ENCODE results near the gene HRH4. TPM values are rescaled to one million over a fixed set of nuclear protein-coding genes. Genes with fewer than 3 reads are reported as not detected.
A peak's percentile ranks its signal among the peaks of the same experiment; 100 is the strongest.

Gene HRH4
- total RNA-seq: 0.17 TPM
- long read RNA-seq: 0 reads

- intact Hi-C loops (cut with micrococcal nuclease): no loop called here
- ATAC-seq: no peak
- DNase-seq: no peak
These were observed at the start of gene HRH4 for GRCh38 chr18:24460388-24460787. Gene HRH4 (plus strand): TSS chr18:24460637. CDS start chr18:24460729, 92 bp downstream.

- intact Hi-C loops (cut with micrococcal nuclease): no loop called here
- DNase-seq: no peak
- no peak for ATAC-seq
These were observed 47.3 kb upstream of the HRH4 start for GRCh38 chr18:24413148-24413547.

- intact Hi-C loops (cut with micrococcal nuclease): no loop called here
- no peak for ATAC-seq
- DNase-seq: no peak
These were observed 46.0 kb upstream of the HRH4 start for GRCh38 chr18:24414349-24415003.

GRCh38 chr18:24417480-24417879 is 43.0 kb upstream of the HRH4 start:
- intact Hi-C loops (cut with micrococcal nuclease): no loop called here
- ATAC-seq: no peak

GRCh38 chr18:24420551-24420950 is 39.9 kb upstream of the HRH4 start:
- intact Hi-C loops (cut with micrococcal nuclease): no loop called here
- ATAC-seq: no peak
- DNase-seq: no peak

More at GRCh38 chr18:24417480-24417879, 43.0 kb upstream of the HRH4 start:
- no peak for DNase-seq

- ATAC-seq (no peak), DNase-seq (no peak)
- intact Hi-C loops (cut with micrococcal nuclease): no loop called here
These were observed 38.6 kb upstream of the HRH4 start for GRCh38 chr18:24421831-24422230.

- DNase-seq (no peak), ATAC-seq (no peak)
- intact Hi-C loops (cut with micrococcal nuclease): no loop called here
These were observed 34.4 kb upstream of the HRH4 start for GRCh38 chr18:24426073-24426397.

GRCh38 chr18:24426398-24427294 is 33.8 kb upstream of the HRH4 start, which contains the start of gene IMPACT:
Gene IMPACT (plus strand): TSS chr18:24426670. CDS start chr18:24426757, 87 bp downstream.
- intact Hi-C loops (cut with micrococcal nuclease): no loop called here
- DNase-seq (peak; percentile 92), ATAC-seq (peak; percentile 100)

- intact Hi-C loops (cut with micrococcal nuclease): no loop called here
- DNase-seq (no peak), ATAC-seq (no peak)
These were observed 33.0 kb upstream of the HRH4 start for GRCh38 chr18:24427484-24427883.

- ATAC-seq (no peak), DNase-seq (no peak)
- intact Hi-C loops (cut with micrococcal nuclease): no loop called here
These were observed 31.7 kb upstream of the HRH4 start for GRCh38 chr18:24428709-24429108.

GRCh38 chr18:24429188-24429587 is 31.2 kb upstream of the HRH4 start:
- ATAC-seq: no peak
- DNase-seq: no peak
- intact Hi-C loops (cut with micrococcal nuclease): no loop called here

GRCh38 chr18:24432618-24433017 is 27.8 kb upstream of the HRH4 start:
- DNase-seq (no peak), ATAC-seq (no peak)
- intact Hi-C loops (cut with micrococcal nuclease): loop anchor here (10.0 kb wide), 1 partner anchor 52 kb away; no protein-coding TSS in a partner anchor

GRCh38 chr18:24436939-24437338 is 23.5 kb upstream of the HRH4 start:
- DNase-seq (no peak), ATAC-seq (no peak)
- intact Hi-C loops (cut with micrococcal nuclease): loop anchor here (10.0 kb wide), 1 partner anchor 48 kb away; no protein-coding TSS in a partner anchor

GRCh38 chr18:24443870-24444269 is 16.6 kb upstream of the HRH4 start:
- intact Hi-C loops (cut with micrococcal nuclease): no loop called here
- ATAC-seq: no peak
- DNase-seq: no peak

- DNase-seq (no peak), ATAC-seq (no peak)
- intact Hi-C loops (cut with micrococcal nuclease): no loop called here
These were observed 14.0 kb upstream of the HRH4 start for GRCh38 chr18:24446453-24446852.

GRCh38 chr18:24446953-24447538 is 13.4 kb upstream of the HRH4 start:
- DNase-seq (no peak), ATAC-seq (no peak)
- intact Hi-C loops (cut with micrococcal nuclease): no loop called here

GRCh38 chr18:24447961-24448360 is 12.5 kb upstream of the HRH4 start:
- intact Hi-C loops (cut with micrococcal nuclease): no loop called here
- no peak for ATAC-seq
- DNase-seq: no peak

- DNase-seq: no peak
- intact Hi-C loops (cut with micrococcal nuclease): no loop called here
- no peak for ATAC-seq
These were observed 3.9 kb upstream of the HRH4 start for GRCh38 chr18:24456549-24456948.

GRCh38 chr18:24459772-24460171 is 665 bp upstream of the HRH4 start:
- DNase-seq (no peak), ATAC-seq (no peak)
- intact Hi-C loops (cut with micrococcal nuclease): no loop called here

- intact Hi-C loops (cut with micrococcal nuclease): no loop called here
- no peak for DNase-seq
- ATAC-seq: no peak
These were observed 1.6 kb downstream of the HRH4 start for GRCh38 chr18:24461996-24462395.

All from left ventricle myocardium superior (tissue), 1 donor.